Limb (tissue), 2 donors: ENCODE measurements around the gene ZNF282.
"Not testable (repeated sequence)": the region's sequence is repeated elsewhere in the genome, so short reads cannot be mapped to it uniquely, and the experiment has no call there.

Experiments used
- DNase-seq, 2 donors: peaks; one replicate each; pipeline ENCODE4 v3.0.0-alpha.2; 2016; ENCODE audit errors: extremely low spot score in 2 of 2

Gene ZNF282

DNA sequence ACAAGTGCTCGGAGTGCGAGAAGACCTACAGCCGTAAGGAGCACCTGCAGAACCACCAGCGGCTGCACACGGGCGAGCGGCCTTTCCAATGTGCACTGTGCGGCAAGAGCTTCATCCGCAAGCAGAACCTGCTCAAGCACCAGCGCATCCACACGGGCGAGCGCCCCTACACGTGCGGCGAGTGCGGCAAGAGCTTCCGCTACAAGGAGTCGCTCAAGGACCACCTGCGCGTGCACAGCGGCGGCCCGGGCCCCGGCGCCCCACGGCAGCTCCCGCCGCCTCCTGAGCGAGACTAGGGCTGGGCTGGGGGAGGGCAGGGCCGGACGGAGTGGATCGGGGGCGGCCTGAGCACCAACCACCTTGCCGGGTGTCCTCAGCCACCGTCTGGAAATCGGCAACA lies 29.0 kb downstream of the ZNF282 start:
- no peak for DNase-seq

DNA sequence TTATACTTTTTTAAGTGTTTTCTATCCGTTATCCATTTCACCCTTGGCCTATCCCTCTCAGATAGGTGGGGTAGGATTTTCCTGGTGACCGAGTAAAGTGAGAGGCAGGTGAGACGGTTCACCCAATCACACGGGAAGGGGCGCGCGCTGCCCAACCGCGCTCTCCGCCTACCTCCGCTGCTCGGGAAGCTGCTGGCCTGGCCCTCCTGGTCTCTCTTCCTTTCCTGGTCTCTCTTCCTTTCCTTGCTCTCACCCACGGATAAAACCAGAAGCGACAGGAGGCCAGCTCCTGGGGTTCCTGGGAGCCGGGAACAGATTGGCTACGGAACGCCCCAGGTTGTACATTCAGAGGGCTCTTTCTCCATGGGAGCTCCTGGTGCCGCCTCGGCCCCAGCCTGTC lies 29.8 kb downstream of the ZNF282 start:
- no peak for DNase-seq

DNA sequence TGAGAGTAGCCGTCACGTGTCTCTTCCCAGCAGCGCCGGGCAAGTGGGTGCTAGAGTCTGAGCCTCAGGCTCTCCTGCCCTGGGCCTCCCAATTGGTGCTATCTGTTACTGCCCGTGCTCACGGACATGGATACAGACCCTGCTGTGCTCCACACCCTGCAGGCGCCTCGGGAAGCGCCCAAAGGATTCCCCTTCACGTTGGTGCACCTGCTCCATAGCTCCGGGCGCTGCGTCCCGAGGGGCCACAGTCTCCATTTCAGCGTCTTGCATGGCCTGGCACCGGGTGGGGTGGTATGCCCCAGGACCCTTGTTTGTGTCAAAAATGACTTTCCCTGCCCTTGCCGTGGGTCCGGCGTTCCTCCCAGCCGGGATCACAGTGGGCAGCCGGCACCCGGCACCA lies 30.3 kb downstream of the ZNF282 start:
- DNase-seq = no peak

DNA sequence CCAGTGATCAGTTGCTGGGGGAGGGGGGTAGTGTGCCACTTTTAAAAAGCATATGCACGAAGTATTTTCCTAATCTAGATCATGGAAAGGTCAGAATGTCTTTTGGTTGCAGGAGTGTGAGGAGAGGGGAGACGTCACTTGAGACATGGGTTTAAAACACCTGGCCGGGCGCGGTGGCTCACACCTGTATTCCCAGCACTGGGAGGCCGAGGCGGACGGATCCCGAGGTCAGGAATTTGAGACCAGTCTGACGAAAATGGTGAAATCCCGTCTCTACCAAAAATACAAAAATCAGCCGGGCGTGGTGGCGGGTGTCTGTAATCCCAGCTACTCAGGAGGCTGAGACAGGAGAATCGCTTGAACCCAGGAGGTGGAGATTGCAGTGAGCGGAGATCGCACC lies 31.0 kb downstream of the ZNF282 start:
- not testable (repeated sequence) for DNase-seq

DNA sequence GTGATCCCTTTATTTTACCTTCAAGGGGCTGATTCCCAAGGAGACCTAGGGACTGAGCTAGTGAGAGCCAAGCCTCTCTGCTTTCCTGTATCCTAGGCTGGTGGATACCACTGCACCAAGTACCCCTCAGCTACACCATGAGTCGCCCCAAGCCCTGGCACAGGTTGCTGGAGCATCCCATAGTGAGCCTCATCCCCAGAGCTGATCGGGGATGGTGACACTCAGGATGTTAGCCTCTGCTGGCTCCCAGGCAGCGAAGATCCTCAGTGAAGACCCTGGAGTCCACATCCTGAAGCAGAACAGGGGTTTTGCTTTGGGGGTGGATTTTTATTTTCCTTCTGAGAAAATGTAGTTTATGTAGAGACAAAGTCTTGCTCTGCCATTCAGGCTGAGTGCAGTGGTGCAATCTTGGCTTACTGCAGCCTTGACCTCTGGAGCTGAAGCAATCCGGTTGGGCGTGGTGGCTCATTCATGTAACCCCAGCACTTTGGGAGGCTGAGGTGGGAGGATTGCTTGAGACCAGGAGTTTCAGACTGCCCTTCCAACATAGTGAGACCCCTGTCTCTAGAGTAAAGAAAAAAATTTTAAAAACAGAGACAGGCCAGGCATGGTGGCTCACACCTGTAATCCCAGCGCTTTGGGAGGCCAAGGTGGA lies 31.6 kb downstream of the ZNF282 start:
- no peak for DNase-seq

DNA sequence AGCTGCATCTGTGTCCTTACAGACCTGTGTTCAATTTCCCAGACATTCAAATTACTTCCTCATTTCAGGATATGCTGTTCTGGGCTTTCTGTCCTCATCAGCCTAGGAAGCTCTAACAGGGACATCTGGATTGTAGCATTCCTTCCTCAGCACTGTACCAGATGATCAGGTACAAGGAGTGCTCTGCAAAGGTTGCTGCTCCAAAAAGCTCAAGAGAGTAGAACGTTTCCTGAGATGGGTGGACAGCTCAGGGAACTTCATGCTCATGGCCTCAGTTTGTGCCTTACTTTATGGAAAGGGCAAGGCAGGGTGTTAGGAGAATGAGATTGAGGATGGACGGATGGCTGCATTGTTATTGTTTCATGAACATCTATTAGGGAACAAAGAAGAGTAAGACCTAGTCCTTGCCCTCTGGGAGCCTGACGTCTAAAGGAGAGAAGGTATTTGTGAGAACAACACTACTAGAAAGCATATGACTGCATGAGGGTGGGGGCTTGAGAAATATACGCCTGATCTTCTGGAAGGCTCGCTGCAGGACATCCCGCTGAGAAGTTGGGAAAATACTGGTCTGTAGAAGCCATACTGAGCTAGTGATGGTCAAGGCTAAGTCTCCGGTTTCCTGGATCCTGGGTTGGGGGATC lies 33.6 kb downstream of the ZNF282 start:
- no peak for DNase-seq

DNA sequence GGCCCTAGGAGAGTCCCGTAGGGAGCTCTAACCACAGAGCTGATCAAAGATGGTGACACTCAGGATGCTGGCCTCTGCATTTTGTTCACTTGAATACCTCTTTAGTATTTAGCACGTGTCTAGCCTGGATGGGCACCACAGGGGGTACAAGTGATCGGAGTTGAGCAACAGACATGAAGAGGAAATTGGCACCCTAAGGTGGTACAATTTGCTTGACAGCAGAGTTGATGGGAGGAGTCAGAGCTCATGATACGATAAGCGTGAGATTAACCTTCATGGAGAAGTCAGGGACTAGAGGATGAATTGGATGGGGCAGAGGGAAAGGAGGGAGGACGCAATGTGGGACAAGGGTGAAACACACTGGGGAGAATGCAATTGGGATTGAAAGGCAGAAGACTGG lies 34.2 kb downstream of the ZNF282 start:
- no peak for DNase-seq

DNA sequence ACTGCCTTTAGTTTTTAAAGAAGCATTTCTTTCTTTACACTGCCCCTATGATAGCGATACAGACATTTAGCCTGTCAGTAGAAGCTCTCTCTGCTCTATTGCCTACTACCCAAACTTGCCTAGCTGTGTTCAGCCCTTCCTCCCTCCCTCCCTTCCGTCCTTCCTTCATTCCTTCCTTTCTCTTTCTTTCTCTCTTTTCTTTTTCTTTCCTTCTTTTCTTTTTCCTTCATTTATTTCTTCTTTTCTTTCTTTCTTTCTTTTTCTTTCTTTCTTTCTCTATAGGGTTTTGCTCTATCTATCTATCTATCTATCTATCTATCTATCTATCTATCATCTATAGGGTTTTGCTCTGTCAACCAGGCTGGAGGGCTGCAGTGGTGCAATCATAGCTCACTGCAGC lies 37.0 kb downstream of the ZNF282 start:
- DNase-seq = no peak

DNA sequence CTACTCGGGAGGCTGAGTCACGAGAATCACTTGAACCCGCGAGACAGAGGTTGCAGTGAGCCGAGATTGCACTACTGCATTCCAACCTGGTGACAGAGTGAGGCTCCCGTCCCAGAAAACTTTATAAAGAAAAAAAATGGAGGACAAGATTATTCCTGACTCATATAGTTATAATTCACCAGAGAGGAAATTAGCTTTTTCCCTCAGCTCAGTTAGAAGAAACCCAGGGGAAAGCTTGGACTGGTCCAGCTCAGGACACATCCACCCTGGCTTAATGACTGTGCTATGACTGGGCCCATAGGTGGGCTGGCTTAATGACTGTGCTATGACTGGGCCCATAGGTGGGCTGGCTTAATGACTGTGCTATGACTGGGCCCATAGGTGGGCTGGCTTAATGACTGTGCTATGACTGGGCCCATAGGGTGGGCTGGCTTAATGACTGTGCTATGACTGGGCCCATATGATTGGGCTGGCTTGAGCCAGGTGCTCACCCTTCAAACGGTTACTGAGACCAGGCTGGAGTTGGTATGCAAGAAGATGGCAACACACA lies 38.4 kb downstream of the ZNF282 start:
- not testable (repeated sequence) for DNase-seq

DNA sequence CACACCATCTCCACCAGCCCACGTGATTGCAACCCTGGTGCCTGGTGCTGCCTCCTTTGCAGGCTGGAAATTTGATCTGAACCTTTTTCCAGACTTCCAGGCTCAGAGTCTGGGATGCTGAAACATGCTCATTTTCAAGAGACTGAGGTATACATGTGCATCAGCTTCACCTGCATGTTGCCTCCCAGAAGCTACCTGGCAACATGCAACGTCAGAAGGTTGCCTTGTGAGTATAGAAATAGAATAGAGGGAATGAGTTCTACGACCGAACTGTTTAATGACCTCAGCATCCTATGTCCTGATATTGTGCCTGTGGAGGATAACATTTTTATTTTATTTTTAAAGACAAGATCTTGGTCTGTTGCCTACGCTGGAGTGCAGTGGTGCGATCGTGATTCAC lies 42.2 kb downstream of the ZNF282 start:
- DNase-seq = no peak

DNA sequence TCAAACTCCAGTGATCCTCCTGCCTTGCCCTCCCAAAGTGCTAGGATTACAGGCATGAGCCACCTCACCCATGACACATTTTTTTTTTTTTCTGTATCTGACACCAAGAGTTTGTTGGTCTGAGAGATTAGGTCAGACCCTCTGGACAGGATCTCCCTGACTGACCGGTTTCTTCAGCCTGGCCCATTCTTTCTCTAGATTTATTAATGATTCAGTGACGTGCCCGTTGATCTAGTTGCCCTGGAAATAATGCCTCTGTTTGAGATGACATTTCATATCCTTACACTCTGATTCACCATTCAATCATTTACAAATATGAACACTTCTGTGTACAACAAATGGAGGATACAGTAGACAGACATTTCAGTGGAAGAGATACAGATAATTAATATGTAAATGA lies 42.7 kb downstream of the ZNF282 start:
- DNase-seq = no peak

DNA sequence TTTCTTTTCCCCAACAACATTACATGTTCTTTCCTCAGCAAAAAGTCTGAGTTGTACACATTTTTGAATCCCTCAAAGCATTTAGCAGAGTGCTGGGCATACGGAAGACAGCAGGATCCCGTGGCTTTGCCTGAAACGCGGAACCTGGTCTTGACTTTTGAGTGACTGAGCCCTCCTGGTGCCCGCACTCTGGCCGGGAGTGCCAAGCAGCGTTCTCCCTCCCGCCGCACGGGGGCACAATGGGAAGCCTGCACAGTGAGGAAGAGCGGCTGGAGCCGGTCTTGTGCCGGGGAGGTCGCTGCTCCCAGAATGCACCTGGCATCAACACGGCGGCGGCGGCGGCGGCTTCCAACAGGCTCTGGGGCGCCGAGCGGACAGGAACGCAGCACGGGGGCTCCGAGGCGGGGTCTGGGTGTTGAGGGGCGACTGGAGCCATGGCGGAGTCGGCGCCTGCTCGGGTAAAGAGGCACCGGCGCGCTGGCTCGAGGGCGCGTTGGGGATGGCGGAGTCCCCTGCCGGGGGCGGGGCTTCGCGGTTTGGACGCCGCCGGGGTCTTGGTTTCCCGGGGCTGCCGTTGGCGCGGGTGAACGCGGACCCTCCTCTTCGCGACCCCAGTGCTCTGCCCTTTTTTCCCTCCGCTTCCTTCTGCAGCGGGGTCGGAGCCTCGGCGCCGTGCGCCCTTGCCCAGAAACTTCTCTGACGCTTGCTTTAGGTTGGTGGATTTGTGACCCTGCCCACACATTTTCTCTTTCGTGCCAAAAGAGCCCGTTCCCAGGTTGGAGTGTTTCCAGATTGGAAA lies 44.2 kb downstream of the ZNF282 start, which contains the start of gene ZNF212:
Gene ZNF212 (plus strand): TSS at position 307 of the 799 bp plus-strand sequence. CDS start 128 bp downstream, at position 435.
- DNase-seq = peak; percentile 88 to 92

DNA sequence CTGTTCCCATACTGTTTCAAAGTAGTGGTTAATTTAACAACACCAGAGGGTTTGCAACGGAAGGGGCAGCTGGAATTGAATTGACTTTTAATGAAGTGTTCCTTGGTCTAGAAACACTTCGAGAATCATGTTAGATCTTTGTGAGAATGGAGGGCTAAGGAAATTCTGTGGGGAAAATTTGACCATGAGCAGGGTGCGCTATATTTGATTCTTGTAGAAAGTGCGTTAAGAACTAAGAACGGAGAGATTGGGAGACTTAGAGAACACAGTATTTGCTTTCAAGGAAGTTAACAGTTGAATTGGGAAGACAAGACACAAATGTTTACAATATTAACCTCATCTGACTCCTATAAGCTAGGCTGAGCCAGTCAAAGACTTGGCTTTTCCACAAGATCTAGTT lies 45.3 kb downstream of the ZNF282 start:
- no peak for DNase-seq

DNA sequence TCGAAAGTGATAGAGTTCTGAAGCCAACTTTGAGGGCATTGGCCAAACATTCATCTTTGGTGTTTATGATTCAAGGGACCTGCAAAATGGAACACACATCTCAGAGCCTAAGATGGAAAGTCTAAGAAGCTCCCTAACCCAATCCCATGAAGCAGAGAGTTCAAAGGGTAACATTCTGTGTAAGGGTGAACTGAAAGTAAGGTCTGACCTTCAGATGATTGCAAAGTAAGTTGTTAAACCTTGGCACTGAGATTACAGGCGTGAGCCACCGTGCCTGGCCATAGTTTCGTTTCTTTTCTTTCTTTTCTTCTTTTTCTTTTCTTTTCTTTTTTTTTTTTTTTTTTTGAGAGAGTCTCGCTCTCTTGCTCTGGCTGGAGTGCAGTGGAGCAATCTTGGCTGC lies 46.4 kb downstream of the ZNF282 start:
- DNase-seq = no peak

DNA sequence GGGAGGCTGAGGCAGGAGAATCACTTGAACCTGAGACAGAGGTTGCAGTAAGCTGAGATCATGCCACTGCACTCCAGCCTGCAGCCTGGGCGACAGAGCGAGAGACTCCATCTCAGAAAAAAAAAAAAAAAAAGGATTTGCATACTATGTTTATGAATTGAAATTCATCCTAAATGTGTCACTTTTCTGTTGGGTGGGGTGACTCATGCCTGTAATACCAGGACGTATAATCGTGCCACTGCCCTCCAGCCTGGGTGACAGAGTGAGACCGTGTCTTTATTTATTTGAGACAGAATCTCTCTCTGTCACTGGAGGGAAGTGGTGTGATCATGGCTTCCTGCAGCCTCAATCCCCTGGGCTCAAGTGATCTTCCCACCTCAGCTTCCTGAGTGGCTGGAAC lies 49.9 kb downstream of the ZNF282 start:
- DNase-seq = no peak

DNA sequence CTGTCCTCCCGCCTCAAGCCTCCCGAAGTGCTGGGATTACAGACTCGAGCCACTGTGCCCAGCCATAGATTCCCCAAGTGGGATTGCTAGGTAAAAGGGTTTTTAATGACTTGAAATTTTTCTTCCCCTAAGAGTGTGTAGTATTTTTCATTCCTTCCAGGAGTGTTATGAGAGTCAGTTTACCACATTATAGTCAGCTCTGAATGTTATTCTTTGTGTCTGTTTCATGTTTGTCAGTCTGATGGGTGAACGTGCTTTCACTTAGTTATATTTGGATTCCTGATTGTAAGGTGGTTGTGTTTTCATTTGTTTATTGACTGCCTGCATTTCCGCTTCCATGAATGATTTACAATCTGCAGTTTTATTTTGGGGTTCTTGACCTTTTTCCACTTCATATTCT lies 50.4 kb downstream of the ZNF282 start:
- DNase-seq = no peak

DNA sequence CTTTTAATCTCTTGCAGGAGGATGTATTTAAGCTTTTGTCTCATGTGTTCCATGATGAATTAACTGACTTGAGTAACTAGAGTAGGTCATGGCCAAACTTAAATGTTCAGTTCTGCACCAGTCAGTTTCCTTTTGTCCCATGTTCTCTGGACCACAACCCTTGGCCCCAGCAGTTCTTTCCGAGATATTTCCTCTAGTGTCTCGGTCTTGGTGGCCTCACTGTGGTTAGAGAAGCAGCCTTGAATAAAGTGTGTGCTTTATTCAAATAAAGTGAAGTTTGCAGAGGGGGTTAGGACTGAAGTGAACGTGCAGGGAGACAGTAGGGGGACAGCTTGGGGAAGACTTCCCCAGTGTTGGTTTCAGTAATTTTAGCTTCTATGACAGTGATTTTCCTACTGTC lies 53.4 kb downstream of the ZNF282 start:
- DNase-seq = no peak

DNA sequence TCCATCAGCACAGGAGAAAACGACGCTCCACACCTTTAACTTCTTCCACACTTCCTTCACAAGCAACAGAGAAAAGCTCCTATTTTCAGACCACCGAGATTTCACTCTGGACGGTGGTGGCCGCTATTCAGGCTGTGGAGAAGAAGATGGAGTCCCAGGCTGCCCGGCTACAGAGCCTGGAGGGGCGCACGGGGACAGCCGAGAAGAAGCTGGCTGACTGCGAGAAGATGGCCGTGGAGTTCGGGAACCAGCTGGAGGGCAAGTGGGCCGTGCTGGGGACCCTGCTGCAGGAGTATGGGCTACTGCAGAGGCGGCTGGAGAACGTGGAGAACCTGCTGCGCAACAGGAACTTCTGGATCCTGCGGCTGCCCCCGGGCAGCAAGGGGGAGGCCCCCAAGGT lies 54.8 kb downstream of the ZNF282 start:
- not testable (repeated sequence) for DNase-seq

DNA sequence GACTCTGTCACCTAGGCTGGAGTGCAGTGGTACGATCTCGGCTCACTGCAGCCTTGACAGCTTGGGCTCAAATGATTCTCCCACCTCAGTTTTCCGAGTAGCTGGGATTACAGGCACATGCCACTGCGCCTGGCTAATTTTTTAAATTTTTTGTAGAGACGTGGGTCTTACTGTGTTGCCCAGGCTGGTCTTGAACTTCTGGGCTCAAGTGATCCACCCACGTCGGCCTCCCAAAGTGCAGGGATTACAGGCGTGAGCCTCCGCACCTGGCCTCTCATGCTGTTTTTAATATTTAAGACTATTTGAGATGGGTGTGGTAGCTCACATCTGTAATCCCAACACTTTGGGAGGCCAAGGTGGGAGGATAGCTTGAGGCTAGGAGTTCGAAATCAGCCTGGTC lies 56.2 kb downstream of the ZNF282 start:
- DNase-seq = not testable (repeated sequence)

DNA sequence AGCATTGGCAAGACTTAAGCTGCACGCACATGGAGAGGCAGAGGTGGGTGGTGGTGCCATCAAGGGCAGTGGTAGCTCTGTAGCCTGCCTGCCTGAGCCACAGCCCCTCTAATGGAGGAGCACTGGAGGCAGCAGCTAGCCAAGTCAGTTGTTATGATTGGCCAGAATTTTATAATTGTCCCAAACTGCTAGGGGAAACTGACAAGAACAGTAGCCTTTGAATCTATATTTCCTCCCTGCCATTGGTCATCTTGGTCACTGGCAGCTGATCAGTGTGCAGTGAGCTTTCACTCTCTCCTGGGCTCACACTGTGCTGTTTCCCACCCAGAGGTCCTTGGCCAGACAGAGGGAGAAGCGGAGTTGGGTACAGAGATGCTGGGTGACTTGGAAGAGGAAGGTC lies 57.0 kb downstream of the ZNF282 start:
- DNase-seq = no peak

DNA sequence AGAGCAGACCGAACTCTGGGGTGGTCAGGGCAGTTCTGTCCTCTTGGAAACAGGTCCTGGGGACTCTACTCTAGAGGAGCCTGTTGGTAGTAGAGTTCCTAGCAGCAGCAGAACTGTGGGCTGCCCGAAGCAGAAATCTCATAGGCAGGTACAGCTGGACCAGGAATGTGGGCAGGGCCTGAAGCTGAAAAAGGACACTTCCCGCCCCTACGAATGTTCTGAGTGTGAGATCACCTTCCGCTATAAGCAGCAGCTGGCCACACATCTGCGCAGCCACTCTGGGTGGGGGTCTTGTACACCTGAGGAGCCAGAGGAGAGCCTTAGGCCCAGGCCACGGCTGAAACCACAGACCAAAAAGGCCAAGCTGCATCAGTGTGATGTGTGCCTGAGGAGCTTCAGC lies 58.3 kb downstream of the ZNF282 start:
- DNase-seq = no peak

DNA sequence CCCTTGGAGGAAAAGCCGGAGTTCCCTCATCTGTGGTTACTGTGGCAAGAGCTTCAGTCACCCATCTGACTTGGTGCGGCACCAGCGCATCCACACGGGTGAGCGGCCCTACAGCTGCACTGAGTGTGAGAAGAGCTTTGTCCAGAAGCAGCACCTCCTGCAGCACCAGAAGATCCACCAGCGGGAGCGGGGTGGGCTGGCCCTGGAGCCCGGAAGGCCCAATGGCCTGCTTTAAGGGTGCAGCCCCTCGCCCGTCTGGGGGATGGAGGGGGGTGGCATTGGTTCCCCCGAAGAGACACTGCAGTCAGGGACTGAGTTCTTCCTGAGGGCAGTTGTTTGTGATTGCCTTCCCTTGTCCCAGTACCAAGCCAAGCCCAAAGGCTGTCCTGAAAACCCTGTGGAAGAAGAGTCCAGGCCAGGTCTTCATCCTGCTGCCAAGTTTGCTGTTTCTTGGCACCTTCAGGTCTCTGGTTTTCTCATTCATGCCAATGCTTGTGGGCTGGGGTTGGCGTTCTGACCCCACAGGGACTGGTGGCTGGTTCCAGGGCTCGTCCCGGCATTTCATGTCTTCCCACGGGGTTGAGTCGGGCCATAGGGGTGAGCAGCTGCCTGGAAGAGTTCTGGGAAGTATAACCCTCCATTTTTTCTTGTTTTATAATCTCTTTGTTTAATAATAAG lies 59.0 kb downstream of the ZNF282 start:
- no peak for DNase-seq
